ENCODE results near the gene LIX1L.

The LIX1L gene

DNA sequence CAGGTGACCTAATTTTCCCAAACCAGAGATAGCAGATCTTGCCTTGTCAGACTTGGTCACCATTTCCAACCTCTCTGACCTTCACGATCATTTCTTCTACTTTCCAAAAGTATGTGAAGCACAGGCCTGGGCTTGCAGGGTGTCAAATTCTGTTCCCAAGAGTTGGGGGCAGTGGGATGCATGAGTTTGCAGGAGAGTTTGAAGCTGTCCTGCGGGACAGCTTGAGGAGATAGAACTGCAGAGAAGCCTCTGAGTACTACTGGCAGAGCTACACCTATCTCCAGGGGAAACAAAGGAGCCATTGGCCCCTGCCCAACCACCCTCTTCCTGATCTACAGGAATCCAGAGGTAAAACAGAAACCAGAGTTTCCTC, 27.3 kb upstream of the LIX1L start:
- no peak for DNase-seq

DNA sequence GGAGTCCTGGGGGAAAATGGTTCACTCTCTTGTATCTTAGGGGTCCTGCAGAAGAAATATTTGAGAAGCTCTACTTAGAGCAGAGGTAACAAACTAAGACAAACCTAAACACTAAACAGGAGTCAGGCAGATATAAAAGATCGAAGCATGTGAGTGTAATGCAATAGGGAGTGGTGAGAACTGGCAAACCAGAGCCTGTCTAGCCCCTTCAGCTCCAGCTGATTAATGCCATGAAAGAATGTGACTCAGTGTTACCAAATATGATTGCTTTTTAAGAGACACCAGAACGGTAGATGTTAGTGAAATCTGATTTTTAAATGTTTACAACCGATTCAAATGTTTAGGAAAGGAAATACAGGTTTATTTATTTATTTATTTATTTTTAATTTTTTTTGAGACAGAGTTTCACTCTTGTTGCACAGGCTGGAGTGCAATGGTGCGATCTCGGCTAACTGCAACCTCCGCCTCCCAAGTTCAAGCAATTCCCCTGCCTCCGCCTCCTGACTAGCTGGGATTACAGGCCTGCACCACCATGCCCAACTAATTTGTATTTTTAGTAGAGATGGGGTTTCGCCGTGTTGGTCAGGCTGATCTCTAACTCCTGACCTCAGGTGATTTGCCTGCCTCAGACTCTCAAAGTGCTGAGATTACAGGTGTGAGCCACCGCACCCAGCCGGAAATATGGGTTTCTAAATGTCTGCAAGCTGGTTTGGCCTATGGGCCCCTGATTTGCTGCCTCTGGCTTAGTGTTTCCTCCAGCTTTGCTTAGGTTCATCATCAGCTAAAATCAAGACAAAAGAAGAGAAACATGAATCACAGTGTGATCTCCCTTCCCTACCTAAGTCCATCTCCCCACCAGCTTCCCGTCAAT, 26.4 kb upstream of the LIX1L start:
- DNase-seq = no peak

DNA sequence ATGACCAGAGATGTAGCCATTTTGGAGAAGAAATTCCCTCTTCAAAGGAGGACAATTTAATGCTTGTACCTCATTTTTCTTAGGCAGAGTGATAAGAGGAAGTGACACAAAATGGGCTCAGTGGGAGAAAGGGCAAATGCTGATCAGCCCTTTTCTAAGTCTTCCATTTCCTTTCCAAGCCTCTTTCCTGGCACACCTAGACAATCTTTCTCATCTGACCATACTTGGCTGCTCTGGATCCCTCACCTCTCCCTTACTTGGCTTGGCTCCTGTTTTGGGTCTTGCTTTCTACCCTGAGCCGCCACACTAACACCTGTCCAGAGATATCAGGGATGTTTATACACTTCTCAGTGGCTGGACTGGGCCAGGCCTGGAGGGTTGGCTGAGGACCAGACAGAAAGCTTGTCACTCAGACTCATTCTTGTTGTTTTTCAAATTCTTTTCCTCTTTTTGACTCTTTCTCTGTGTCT, 25.4 kb upstream of the LIX1L start:
- no peak for DNase-seq

DNA sequence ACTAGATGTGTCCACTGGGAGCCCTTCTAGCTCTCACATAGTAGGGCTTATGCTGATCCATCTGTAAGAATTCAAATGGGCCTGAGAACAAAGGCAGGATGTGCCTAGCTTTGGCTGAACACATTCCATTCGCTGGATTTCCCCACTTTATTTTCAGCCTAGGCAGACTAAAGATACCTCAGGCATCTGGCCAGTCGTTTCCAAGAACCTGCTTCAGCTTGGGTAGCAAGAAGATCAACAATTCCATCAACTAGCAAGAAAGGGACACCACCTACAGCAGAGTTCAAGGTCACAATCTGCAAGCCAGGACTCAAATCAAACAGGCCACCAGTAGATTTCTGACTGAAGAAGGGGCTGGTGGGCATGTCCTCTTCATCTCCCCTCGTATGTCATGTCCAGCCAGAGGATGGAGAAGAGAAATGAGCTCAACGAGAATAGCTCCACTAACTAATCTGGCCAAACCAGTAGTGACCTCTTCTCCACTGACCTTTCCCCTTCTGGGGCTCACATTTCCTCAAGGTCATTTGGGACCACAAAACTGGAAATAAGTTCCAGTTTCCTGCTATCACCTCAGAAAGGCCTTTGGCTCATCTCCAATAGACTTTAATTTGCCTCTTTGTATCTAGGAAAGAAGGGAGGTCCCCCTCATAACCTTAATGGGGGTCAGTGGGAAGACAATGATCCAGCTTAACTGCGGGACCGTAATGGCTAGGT, 24.4 kb upstream of the LIX1L start:
- DNase-seq = no peak

DNA sequence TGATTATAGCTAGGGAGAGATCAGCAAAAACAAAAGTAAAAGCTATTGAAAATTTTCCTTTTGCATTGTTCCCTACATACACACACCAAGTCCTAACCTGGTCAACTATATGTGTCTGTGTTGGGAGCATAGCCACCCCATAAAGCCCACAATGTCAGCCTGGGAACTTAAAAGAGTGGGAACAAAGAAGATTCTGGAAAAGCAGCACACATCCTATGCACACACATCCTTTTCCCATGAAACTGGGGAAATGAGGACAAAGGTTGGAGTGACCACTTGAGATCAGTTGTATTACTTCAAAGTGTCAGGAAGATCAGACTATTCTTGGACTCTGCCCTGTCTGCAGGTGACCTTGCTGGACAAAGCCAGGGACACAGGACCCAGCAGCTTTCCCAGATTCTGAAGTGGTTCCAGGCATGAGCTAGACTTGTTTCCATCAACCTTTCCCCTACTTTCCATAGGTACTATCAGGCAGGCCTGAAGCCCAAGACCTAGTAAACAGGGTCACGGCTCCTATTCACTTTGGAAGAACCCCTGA, 22.7 kb upstream of the LIX1L start:
- DNase-seq = no peak

DNA sequence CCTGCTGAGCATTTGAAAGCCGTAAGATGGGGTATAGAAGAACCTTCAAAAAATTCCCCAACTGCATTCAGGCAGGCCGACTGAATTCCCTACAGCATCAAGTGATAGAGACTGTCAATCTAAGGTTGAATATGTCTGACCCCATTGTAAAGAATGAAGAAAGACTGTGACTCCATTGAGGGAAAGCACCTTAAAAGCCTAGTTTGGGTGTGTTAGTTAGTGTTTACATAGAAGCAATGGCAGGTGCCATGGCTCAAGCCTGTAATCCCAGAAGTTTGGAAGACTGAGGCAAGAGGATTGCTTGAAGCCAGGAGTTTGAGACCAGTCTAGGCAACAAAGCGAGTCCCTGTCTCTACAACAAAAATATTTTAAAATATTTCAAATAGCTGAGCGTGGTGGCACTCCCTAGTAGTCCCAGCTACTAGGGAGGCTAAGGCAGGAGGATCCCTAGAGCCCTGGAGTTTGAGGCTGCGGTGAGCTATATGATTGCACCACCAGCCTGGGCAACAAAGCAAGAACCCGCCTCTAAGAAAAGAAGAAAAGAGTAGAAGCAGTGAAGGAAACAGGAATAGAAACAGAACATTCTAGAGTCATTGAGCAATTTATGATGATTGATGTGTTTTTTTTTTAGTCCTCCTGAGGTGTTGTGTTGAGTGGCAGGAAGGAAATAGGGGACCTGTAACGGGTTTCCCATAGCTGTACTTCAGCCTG, 22.1 kb upstream of the LIX1L start:
- no peak for DNase-seq

DNA sequence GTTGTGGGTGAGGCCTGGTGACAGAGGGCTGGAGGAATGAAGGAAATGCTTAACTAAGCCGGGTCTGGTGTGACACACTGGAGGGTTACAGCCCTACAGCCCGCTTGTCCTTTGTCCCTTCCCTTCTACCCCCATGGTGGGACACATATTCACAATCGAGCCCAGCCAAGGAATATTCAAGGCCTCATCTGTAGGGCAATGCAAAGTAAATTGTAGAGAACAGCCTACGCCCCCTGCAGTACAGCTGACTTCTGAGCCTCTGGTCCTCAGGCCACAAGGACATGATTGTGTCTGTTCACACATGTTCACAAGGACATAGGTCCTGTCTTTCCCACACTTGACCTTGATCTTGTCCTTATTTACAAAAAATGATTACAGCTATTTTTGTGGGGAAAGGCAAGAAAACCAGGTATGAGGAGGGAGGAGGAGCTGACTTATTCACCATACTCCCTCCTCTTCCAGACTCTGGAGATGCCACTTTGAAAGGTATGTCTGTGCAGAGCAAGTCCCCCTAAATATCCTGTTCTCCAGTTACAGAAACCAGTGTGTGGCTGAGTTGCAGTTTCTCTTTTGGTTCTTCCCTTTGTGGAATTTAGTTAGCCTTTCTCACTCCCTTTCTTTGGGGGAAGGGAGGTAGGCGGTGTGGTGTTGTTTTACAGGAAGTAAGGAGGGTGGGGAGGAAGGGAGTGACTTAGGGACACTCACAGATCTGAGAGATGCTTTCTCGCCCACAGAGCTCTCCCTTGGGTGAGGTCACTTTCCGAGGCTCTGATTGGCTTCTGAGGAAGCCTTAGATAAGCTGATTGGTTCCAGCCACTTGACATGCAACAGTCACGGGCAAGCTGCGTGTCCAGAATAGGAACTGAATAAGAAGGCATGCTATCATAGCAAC, 21.3 kb upstream of the LIX1L start:
- DNase-seq = peak; percentile 99

DNA sequence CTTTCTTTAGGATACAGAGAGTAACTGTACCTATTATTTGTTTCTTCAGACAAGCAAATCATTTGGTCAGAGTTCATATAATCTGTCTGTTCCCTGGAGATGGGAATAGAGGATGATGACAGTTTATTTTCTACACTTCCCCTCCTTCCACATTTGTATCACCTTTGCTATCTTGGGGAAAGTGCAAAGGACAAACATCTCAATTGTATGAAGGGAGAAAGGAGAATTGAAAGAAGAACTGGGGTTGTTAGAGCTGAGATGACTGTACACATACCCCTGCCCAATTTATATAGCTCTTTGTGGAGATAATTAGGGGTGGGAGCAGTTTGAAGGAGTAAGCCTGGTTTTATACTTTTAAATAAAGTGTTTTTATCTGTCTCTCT, 20.6 kb upstream of the LIX1L start:
- DNase-seq = no peak

DNA sequence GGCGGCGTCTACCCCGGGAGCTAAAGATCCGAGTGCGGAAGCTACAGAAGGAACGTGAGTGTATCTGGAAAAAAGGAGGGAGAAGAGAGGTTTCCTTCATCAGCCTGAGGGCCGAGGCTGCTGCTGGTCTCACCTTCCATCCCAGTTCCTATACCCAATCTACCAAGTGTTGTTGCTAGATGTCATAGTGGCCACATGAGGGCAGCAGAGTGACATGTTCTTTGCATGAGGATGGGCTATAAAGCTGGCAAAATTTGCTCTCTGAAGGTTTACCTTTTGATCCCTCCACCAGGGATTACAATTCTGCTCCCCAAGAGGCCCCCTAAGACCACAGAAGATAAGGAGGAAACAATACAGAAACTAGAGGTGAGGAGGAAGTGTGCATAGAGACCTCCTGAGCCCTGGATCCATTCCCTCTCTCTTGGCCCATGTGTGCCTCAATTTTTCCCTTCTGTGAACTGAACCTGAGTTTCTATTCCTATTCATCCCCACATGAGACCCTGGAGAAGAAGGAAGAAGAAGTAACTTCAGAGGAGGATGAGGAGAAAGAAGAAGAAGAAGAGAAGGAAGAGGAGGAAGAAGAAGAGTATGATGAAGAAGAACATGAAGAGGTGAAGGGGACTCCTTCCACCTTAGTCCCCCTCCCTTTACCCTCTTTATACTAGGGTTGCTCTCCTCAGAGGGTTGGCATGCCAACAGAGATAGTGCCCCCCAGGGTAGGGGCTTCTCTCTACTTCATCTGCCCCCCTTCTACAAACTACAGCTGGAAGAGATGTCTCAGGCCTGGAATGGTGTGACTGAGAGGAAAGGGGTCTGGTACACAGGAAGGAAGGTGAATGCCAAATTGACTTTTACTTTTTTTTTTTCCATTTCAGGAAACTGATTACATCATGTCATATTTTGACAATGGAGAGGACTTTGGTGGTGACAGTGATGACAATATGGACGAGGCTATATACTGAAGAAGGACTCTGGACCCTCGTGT, 20.0 kb upstream of the LIX1L start:
- peak; percentile 80 for DNase-seq

DNA sequence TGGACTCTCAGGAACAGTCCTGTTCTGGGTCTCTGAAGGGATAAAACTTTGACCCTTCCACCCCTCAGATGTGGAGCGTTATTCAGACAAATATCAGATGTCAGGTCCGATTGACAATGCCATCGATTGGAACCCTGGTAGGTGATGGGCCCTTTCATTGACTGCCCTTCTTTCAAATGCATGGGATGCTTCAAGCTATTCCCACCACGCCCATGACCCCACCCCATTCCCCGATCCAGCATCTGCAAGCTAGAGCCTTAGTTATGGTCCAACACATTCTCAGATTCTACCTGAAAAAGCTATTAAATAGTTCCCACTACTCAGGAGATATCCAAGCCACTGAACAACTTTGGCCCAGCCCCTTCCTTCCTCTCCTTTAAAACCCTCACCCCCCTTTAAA, 19.2 kb upstream of the LIX1L start:
- DNase-seq = no peak

DNA sequence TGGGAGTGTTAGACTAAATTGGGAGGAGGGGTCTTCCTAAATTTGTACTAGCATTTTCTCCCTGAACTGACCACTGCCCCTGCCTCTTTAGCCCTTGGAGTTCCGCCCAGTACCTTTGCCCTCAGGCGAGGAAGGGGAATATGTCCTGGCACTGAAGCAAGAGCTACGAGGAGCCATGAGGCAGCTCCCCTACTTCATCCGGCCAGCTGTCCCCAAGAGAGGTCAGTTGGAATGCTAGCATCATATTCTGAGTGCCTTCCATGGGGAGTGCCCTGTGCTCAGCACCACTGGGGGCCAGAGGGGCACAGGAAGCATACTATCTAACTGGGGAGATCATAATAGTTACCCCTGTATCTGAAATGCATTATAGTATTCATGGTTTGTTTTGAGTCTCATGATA, 17.4 kb upstream of the LIX1L start:
- DNase-seq = no peak

DNA sequence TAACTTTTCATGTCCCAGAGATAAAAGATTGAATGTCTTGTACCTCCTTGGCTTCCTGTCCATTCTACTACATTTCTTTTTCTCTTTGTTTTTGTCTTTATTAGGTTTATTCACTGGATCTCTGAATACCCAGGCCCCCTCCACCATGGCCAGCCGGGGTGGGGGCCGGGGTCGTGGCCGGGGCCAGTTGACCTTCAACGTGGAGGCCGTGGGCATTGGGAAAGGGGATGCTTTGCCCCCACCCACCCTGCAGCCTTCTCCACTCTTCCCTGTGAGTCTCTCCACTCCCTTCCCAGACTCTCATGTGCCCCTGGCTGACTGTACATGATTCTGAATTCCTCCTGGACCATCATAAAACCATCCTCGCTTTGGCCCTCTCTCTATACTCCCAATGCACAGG, 16.9 kb upstream of the LIX1L start:
- DNase-seq = no peak

DNA sequence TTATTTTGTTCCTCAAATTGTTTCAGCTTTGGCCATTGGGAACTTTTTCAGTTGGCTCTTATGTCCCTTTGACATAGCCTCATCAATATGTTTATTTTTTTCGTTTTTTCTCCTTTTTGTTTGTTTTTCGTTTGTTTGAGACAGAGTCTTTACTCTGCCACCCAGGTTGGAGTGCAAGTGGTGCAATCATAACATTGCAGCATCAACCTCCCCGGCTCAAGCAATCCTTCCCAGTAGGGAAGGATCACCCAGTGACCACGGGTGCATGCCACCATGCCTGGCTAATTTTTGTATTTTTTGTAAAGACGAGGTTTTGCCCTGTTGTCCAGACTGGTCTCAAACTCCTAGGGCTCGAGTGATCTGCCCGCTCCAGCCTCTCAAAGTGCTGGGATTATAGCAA, 14.8 kb upstream of the LIX1L start:
- DNase-seq = no peak

DNA sequence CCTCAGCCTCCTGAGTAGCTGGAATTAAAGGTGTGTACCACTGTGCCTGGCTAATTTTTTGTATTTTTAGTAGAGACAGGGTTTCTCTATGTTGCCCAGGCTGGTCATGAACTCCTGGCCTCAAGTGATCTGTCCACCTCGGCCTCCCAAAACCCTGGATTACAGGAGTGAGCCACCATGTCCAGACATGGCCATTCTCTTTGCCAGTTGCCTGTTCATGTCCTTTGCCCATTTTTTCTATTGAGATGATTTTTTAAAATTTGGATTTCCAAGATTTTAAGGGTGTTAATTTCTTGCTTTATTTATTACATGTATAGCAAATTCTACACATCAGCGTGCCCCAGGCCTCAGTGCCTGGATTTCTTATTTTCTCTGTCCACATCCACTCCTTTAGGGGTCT, 9.5 kb upstream of the LIX1L start:
- DNase-seq = no peak

DNA sequence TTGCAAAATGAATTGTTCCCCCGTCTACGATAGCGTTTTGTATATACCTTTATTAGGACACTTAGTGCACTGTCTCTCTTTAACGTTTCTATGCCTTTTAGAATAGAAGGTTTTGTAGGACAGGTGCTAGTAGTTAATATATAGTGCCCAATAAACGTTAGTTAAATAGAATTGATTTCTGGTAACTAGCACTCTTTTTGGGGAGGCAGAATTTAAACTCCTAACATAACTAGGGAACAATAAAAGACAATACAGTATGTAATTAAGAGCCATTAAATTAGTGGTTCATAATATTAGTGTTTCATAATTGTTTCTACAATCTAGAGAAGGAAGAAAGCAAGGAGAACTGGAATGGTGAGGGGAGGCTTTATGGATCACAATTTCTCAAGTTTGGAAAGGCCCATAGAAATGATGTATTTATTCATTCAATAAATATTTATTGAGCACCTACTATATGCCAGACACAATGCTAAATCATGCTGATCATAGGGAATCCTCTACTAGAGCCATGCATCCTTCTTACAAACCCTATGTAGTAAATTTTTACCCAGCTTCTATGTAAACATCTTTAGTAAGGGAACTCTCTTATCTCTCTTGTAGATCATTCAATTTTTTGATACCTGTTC, 7.4 kb upstream of the LIX1L start:
- no peak for DNase-seq

DNA sequence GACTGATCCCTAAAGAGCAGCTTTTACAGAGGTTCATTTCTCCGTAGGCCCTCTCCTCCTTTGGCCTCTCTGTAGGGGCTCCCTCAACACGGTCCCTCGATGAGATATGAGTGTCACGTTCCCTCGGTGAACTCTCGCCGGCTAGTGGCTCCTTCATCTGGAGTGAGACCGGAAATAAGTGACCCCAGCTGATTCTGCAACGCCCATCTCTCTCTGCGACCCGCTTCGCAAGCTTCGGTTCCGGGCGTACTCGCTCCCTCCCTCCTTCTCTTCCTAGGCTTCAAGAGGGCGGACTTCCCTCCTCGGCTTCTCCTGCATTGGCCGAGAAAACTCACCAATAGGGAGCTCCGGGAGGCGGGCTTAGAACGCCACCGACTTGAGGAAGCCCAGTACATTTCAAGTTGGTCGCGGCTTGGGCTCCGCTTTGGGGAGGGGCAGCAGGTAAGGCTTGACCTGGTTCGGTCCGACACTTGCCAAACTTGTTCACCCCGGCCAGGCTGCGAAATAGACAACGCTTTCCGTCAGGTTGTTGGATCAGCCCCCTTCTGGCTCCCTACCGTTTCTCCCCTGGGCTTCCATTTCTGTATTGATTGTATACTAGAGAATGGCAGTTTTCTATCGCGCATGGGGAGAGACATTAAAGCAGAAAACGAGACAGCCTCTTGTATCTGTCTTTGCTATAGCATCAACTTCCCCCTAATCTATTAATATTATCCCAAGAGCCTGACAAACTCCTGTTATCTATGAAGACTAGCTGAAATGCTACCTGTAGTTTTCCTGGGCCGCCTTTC, 6.7 kb upstream of the LIX1L start, which contains the start of the genes ANKRD34A and POLR3GL:
ANKRD34A (minus strand) TSS at position 248 of the 791 bp plus-strand sequence. CDS start 2,816 bp downstream, outside the sequence.
POLR3GL (plus strand) TSS at position 363 of the 791 bp plus-strand sequence. CDS start 10,176 bp downstream, outside the sequence.
- DNase-seq = peak; percentile 85

DNA sequence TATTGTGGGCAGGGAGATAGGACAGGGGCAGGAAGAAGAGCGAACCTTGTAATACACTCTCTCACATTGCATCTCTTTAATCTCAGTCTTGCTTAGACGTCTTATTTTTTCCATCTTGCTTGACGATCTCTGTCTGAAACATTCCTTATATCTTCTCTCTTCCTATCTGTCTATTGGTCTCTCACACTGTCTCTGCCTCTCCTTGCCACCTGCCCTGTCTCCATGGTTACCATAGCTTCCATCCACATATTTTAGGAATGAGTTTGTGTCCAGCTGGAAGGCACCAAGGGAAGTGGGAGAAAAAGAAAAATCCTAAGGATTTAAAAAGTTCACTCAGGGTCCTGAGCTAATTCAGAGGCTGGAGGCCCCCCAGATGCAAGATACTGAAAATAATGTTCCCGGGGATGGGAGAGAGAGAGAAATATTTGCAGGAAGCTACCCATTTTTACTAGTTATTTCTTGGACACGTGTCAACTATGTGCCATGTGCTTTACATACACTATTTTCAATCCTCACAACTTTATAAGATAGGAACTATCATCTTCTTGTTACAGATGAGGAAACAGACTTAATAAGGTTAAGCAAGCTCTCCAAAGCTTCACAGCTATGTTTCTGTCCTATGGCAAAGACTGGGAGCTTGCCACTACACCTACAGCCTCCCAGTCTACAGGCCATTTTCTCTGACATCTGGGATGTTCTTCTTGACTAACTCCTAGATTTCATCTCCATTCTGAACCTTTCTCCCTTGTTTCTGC, 5.6 kb upstream of the LIX1L start:
- peak; percentile 34 for DNase-seq
